Neural crest cell (in vitro differentiated cells): ENCODE results near the gene METTL17. TPM values are rescaled to one million over a fixed set of nuclear protein-coding genes. Genes with fewer than 3 reads are reported as not detected.
"Not testable (repeated sequence)": the region's sequence is repeated elsewhere in the genome, so short reads cannot be mapped to it uniquely, and the experiment has no call there.

Source experiments
- DNase-seq: peaks from one replicate; pipeline ENCODE4 v3.0.0; 2021; ENCODE audit warnings: low read depth, mixed read lengths, low spot score
- H3K27ac Mint-ChIP-seq: one replicate; pipeline ENCODE4 v1.8.0; 2021; ENCODE audit warnings: mild to moderate bottlenecking, mixed read lengths; ENCODE audit not compliant: unreplicated experiment
- H3K27me3 Mint-ChIP-seq: 2 replicates; pipeline ENCODE4 v1.8.0; 2021; ENCODE audit warnings: low read depth, mild to moderate bottlenecking, mixed read lengths
- H3K36me3 Mint-ChIP-seq: 2 replicates; pipeline ENCODE4 v1.8.0; 2021; ENCODE audit warnings: low read depth, mild to moderate bottlenecking, mixed read lengths
- H3K4me1 Mint-ChIP-seq: 2 replicates; pipeline ENCODE4 v1.8.0; 2021; ENCODE audit warnings: mixed read lengths
- H3K4me3 Mint-ChIP-seq: one replicate; pipeline ENCODE4 v1.8.0; 2021; ENCODE audit warnings: mild to moderate bottlenecking, mixed read lengths
- H3K9me3 Mint-ChIP-seq: 2 replicates; pipeline ENCODE4 v1.8.0; 2021; ENCODE audit warnings: mixed read lengths
- CTCF ChIP-seq: fragments of 200-600 bp; sonication (generic); conservative IDR thresholded peaks from 2 replicates; pipeline ENCODE4 v1.5.0; 2021; ENCODE audit warnings: antibody characterized with exemption, mild to moderate bottlenecking
- long read RNA-seq: library from polyadenylated mRNA; unstranded; transcript quantifications from one replicate; pipeline ENCODE4 v2.0.0, GENCODE V29; 2020
- total RNA-seq: library from RNA; stranded (reverse); gene quantifications from 2 replicates; pipeline ENCODE4 v1.2.1, GENCODE V29; 2021

Gene METTL17
- 86.5 and 88.8 TPM in 2 replicates for total RNA-seq
- long read RNA-seq, transcript METTL17-201 (14 exons, 1,749 nt) = major isoform, 58 of 159 reads
- long read RNA-seq, transcript METTL17-202 (13 exons, 1,586 nt) = minor isoform, 29 of 159 reads
- long read RNA-seq, transcript METTL17-224 (14 exons, 1,529 nt) = minor isoform, 13 of 159 reads
- long read RNA-seq, transcript METTL17-216 (13 exons, 1,605 nt) = minor isoform, 14 of 159 reads
- long read RNA-seq, partial matches to known transcripts = 17 of 159 reads
- long read RNA-seq, other reads (novel, unspliced or antisense) = 26 of 159 reads

- peak; percentile 80 for DNase-seq
- Mint-ChIP-seq H3K4me3 (peak within 1 kb of the TSS; percentile 96), H3K4me1 (peaks cover 26% of the 10 kb centered on the region), H3K27ac (peak within 1 kb of the TSS; percentile 9), H3K9me3 (no peaks in the 10 kb centered on the region), H3K36me3 (peaks cover 11% of the 10 kb centered on the region), H3K27me3 (peaks cover 12% of the 10 kb centered on the region)
- peak; percentile 56 for TF ChIP-seq CTCF
Observed at GRCh38 chr14:20989787-20990600, at the start of gene METTL17. Gene METTL17 (plus strand): TSS chr14:20989980. CDS start chr14:20990003, 23 bp downstream.

GRCh38 chr14:20945146-20945545 is 44.6 kb upstream of the METTL17 start:
- not testable (repeated sequence) for H3K4me1 Mint-ChIP-seq, H3K9me3 Mint-ChIP-seq, H3K4me3 Mint-ChIP-seq, H3K27ac Mint-ChIP-seq, DNase-seq, H3K36me3 Mint-ChIP-seq
- peaks cover 31% of the 10 kb centered on the region for H3K27me3 Mint-ChIP-seq

GRCh38 chr14:20946707-20947106 is 43.1 kb upstream of the METTL17 start:
- not testable (repeated sequence) for H3K36me3 Mint-ChIP-seq, DNase-seq, H3K4me3 Mint-ChIP-seq, H3K4me1 Mint-ChIP-seq, H3K9me3 Mint-ChIP-seq, H3K27ac Mint-ChIP-seq
- peaks cover 31% of the 10 kb centered on the region for H3K27me3 Mint-ChIP-seq

- H3K36me3 Mint-ChIP-seq, DNase-seq, H3K9me3 Mint-ChIP-seq, H3K27me3 Mint-ChIP-seq, H3K4me1 Mint-ChIP-seq, H3K4me3 Mint-ChIP-seq, H3K27ac Mint-ChIP-seq: not testable (repeated sequence)
Observed at GRCh38 chr14:20954736-20955537, 34.8 kb upstream of the METTL17 start, which contains the start of gene RNASE2. Gene RNASE2 (plus strand): TSS chr14:20955487. CDS start chr14:20955772, 285 bp downstream.

GRCh38 chr14:20955538-20955873 is 34.3 kb upstream of the METTL17 start:
- not testable (repeated sequence) for H3K4me3 Mint-ChIP-seq, DNase-seq, H3K27me3 Mint-ChIP-seq, H3K36me3 Mint-ChIP-seq, H3K4me1 Mint-ChIP-seq, H3K9me3 Mint-ChIP-seq, H3K27ac Mint-ChIP-seq

GRCh38 chr14:20956376-20956976 is 33.3 kb upstream of the METTL17 start:
- Mint-ChIP-seq H3K9me3 (no peaks in the 10 kb centered on the region), H3K4me1 (peaks cover 17% of the 10 kb centered on the region), H3K27me3 (peaks cover 8% of the 10 kb centered on the region), H3K27ac (no peak overlapping the region), H3K36me3 (no peaks in the 10 kb centered on the region), H3K4me3 (no peak overlapping the region)
- TF ChIP-seq CTCF = no peak
- DNase-seq = no peak

GRCh38 chr14:20958946-20959345 is 30.8 kb upstream of the METTL17 start:
- H3K36me3 Mint-ChIP-seq, H3K27me3 Mint-ChIP-seq, H3K4me3 Mint-ChIP-seq, H3K27ac Mint-ChIP-seq, DNase-seq, H3K9me3 Mint-ChIP-seq: not testable (repeated sequence)
- peaks cover 18% of the 10 kb centered on the region for H3K4me1 Mint-ChIP-seq
